Omental fat pad (tissue), 4 donors: ENCODE measurements around the gene ZSCAN5A. TPM values are rescaled to one million over a fixed set of nuclear protein-coding genes. Genes with fewer than 3 reads are reported as not detected.
"Not testable (repeated sequence)": the region's sequence is repeated elsewhere in the genome, so short reads cannot be mapped to it uniquely, and the experiment has no call there.

Experiments
- ATAC-seq: fragments of 150-250 bp; one replicate; pipeline ENCODE4 v1.9.1; 2016; ENCODE audit warnings: mild to moderate bottlenecking, moderate library complexity; ENCODE audit not compliant: low FRiP score
- DNase-seq: peaks from one replicate; pipeline ENCODE4 v3.0.0-alpha.2; 2019; ENCODE audit warnings: low spot score
- total RNA-seq, 4 donors: library from RNA; depleted of rRNA; stranded (reverse); fragments of >200 nt; gene quantifications; one replicate each; pipeline ENCODE4 v1.1.0, GENCODE V29; 2016
- TF ChIP-seq, protein P1 (sequence below), 3 donors: fragments of 450-650 bp; IDR thresholded peaks; one replicate each; pipeline ENCODE4 v1.5.1; 2016 to 2017; ENCODE audit warnings: antibody characterized with exemption in 3 of 3, mild to moderate bottlenecking in 3 of 3, moderate library complexity in 2 of 3

Gene ZSCAN5A
- total RNA-seq, 4 donors from 2014 or later: 5.9 to 10.3 (median 8.2) TPM

DNA sequence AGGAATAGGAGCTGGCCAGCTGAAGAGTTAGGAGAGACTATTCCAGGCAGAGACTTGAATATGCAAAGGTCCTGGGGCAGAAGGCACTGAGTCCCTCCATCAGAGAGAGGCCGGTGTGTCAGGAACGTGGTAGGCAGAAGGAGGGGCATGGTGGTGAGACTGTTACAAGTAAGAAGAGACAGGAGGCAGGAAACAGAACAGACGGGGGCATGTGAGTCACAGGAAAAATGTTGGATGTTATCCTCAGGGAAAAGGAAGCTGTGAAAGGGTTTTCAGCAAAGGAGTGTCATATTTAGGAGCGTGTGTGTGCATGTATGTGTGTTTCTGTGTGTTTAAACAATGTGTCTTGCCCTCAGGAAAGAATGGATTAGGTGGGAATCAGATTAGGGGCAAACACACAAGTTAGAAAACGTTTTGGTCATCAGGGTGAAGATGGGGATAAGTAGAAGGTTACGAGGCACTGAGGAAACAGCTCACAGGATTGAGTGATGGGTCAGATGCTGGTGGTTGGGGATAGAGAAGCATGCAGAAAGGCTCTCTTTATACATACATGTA is 41.0 kb downstream of the ZSCAN5A start:
- DNase-seq (no peak), ATAC-seq (no peak)
- TF ChIP-seq, protein P1, sequence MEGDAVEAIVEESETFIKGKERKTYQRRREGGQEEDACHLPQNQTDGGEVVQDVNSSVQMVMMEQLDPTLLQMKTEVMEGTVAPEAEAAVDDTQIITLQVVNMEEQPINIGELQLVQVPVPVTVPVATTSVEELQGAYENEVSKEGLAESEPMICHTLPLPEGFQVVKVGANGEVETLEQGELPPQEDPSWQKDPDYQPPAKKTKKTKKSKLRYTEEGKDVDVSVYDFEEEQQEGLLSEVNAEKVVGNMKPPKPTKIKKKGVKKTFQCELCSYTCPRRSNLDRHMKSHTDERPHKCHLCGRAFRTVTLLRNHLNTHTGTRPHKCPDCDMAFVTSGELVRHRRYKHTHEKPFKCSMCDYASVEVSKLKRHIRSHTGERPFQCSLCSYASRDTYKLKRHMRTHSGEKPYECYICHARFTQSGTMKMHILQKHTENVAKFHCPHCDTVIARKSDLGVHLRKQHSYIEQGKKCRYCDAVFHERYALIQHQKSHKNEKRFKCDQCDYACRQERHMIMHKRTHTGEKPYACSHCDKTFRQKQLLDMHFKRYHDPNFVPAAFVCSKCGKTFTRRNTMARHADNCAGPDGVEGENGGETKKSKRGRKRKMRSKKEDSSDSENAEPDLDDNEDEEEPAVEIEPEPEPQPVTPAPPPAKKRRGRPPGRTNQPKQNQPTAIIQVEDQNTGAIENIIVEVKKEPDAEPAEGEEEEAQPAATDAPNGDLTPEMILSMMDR (IDR thresholded peaks at IDR 0.05): no peak

- DNase-seq (no peak), ATAC-seq (no peak)
- TF ChIP-seq, protein P1 (IDR thresholded peaks at IDR 0.05): no peak
Observed at GRCh38 chr19:56272161-56272798, 42.4 kb downstream of the ZSCAN5A start, which contains the start of gene EDDM13. Gene EDDM13, plus strand, starts transcription at chr19:56272748. Its CDS starts 87 bp downstream, at chr19:56272835.

DNA sequence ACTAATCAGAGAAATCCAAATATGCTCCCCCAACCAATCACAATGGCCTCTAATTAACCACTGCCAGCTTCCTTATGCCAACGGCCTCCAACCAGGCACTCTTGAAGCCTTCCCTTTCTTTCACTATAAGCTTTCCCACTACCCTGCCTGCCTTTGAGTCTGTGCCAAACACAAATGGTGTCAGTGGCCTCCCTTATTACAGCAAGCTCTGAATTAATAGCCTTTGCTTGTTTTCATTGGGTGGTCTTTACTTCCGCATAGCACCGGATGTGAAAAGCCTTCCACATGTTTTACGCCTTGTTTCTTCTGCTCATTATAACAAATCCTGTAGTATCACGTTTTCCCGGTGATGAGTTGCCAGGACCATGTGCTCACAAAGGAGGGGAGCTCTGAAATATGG is 43.5 kb downstream of the ZSCAN5A start:
- ATAC-seq (no peak), DNase-seq (no peak)
- TF ChIP-seq, protein P1 (IDR thresholded peaks at IDR 0.05): no peak

DNA sequence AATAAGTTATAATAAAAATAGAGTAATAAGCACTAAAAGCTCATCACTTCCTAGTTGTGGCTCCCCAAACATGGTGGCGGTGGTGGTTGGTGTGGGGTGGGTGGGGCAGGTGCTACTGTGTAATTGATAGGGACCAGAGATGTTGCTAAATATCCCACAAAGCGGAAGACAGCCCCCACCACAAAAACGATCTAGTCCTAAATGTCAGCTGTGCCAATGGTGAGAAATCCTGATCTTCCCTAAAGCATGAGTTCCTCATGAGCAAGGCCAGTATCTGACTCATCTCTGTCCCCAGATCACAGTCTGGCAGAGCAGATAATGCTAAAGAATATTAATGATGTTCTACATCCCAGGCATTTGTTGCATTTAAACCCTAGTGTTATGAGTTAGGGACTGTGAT is 44.0 kb downstream of the ZSCAN5A start:
- TF ChIP-seq, protein P1 (IDR thresholded peaks at IDR 0.05): no peak
- DNase-seq: no peak
- ATAC-seq: no peak

GRCh38 chr19:56269348-56269747 is 45.3 kb downstream of the ZSCAN5A start:
- ATAC-seq (no peak), DNase-seq (no peak)
- TF ChIP-seq, protein P1 (IDR thresholded peaks at IDR 0.05): no peak

DNA sequence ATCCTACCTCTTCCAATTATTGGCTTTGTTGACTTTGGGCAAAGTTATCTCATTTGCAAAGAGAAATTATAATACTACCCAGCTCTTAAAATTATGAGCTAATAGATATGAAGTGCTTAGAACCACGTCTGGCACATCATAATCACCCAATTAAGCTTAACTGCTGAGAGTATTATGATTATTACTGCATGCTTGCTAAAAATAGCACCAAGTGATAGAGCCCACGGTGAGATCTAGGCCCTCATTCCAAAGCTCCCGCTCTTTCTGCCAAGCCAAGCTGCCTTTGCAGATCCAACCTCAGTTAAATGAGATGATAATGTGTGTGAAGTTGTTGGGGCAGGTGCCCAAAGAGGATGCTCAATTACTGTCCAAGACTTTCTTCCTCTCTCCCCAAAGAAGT is 48.6 kb downstream of the ZSCAN5A start:
- no peak for DNase-seq
- TF ChIP-seq, protein P1 (IDR thresholded peaks at IDR 0.05): no peak
- no peak for ATAC-seq

DNA sequence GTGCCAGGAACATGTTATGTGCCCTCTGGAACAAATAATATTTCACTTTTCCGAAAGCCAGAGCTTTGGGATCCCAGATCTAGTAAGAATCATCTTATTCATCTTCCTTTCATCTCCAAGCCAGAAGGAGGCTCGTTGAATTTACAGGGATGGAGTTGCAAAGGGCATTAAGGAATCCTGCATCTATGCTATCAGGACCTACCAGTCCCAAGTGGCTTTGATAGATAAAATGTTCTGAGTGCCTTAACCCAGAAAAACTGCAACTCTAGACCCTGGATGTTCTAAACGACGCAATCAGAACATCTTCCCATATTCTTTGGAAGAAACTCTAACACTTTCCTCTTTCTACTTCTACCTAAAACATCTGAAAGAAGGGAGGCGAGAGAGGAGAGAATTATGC is 51.3 kb downstream of the ZSCAN5A start:
- TF ChIP-seq, protein P1 (IDR thresholded peaks at IDR 0.05): no peak
- no peak for ATAC-seq

DNA sequence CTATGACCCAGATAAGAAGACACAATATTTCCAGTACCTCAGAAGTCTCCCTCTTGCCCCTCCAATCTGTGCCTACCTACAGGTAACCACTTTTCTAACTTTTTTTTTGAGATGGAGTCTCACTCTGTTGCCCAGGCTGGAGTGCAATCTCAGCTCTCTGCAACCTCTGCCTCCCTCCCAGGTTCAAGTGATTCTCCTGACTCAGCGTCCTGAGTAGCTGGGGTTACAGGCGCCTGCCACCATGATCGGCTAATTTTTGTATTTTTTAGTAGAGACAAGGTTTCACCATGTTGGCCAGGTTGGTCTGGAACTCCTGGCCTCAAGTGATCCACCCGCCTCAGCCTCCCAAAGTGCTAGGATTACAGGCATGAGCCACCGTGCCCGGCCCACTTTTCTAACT is 52.7 kb downstream of the ZSCAN5A start:
- ATAC-seq: not testable (repeated sequence)

More for the DNA sequence above, 51.3 kb downstream of the ZSCAN5A start:
- no peak for DNase-seq

More for the DNA sequence above, 52.7 kb downstream of the ZSCAN5A start:
- not testable (repeated sequence) for DNase-seq
